ENCODE data around the gene B4GALNT1.
"Not testable (repeated sequence)": the region's sequence is repeated elsewhere in the genome, so short reads cannot be mapped to it uniquely, and the experiment has no call there.

B4GALNT1 gene

DNA sequence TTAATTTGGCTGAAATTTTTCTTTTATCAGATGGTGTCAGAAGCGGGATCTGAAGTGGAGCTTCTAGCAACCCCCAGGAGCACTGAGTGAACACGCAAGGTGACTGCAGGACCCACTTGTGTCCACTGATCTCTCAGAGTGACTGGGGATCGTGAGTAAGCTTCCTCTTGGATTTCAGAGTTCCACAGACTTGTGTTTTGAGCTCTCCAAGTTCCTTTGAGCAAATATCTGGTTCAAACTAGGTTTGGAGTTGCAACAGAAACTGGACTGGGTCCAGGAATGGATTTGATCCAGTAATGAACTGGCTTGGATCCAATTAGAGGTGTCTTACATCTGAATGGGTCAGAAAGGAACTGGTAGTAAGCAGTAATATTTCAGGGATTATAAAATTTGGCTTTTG lies 24.7 kb upstream of the B4GALNT1 start:
- no peaks in the 10 kb centered on the region for H3K27me3 ChIP-seq (ENCODE audit: control insufficient read depth in 1 of 2, insufficient read depth in 2 of 2, low read length in 2 of 2)
- no peak overlapping the region for H3K9ac ChIP-seq (ENCODE audit: low read length)
- no peaks in the 10 kb centered on the region for H3K9me3 ChIP-seq (ENCODE audit: low read length)
- H3K36me3 ChIP-seq (ENCODE audit: insufficient read depth, low read length): no peaks in the 10 kb centered on the region
- H3K4me3 ChIP-seq (ENCODE audit: low read depth in 1 of 2, low read length in 2 of 2): no peak overlapping the region
- no peak overlapping the region for H3K27ac ChIP-seq (ENCODE audit: low read depth, low read length)
- peaks cover 4% of the 10 kb centered on the region for H3K4me1 ChIP-seq (ENCODE audit: insufficient read depth, low read length)

DNA sequence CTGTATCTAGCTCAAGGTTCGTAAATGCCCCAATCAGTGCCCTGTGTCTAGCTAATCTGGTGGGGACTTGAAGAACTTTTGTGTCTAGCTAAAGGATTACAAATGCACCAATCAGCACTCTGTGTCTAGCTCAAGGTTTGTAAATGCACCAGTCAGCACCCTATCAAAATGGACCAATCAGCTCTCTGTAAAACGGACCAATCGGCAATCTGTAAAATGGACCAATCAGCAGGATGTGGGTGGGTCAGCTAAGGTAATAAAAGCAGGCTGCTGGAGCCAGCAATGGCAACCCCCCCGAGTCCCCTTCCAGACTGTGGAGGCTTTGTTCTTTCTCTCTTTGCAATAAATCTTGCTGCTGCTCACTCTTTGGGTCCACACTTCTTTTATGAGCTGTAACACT lies 23.4 kb upstream of the B4GALNT1 start:
- not testable (repeated sequence) for H3K27me3 ChIP-seq (ENCODE audit: control insufficient read depth in 1 of 2, insufficient read depth in 2 of 2, low read length in 2 of 2); H3K4me1 ChIP-seq (ENCODE audit: insufficient read depth, low read length); H3K9ac ChIP-seq (ENCODE audit: low read length); H3K9me3 ChIP-seq (ENCODE audit: low read length); H3K36me3 ChIP-seq (ENCODE audit: insufficient read depth, low read length); H3K27ac ChIP-seq (ENCODE audit: low read depth, low read length); H3K4me3 ChIP-seq (ENCODE audit: low read depth in 1 of 2, low read length in 2 of 2)

DNA sequence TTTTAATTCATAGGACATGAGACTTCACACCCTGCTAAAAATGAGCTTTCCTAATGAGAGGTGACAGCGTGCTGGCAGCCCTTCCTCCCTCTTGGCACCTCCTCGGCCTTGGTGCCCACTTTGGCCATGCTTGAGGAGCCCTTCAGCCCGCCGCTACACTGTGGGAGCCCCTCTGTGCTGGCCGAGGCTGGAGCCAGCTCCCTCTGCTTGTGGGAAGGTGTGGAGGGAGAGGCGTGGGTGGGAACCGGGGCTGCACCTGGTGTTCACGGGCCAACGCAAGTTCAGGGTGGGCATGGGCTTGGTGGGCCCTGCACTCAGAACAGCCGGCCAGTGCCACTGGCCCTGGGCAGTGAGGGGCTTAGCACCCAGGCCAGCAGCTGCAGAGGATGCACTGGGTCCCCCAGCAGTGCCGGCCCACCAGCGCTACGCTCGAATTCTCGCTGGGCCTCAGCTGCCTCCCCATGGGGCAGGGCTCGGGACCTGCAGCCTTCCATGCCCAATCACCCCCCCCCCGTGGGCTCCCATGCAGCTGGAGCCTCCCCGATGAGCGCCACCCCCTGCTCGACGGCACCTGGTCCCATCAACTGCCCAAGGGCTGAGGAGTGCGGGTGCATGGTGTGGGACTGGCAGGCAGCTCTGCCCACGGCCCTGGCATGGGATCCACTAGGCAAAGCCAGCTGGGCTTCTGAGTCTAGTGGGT lies 22.7 kb upstream of the B4GALNT1 start:
- Histone ChIP-seq H3K27me3 (ENCODE audit: control insufficient read depth in 1 of 2, insufficient read depth in 2 of 2, low read length in 2 of 2) (no peaks in the 10 kb centered on the region), H3K9me3 (ENCODE audit: low read length) (no peaks in the 10 kb centered on the region), H3K4me1 (ENCODE audit: insufficient read depth, low read length) (peaks cover 4% of the 10 kb centered on the region), H3K9ac (ENCODE audit: low read length) (no peak overlapping the region), H3K27ac (ENCODE audit: low read depth, low read length) (no peak overlapping the region), H3K36me3 (ENCODE audit: insufficient read depth, low read length) (no peaks in the 10 kb centered on the region), H3K4me3 (ENCODE audit: low read depth in 1 of 2, low read length in 2 of 2) (no peak overlapping the region)

DNA sequence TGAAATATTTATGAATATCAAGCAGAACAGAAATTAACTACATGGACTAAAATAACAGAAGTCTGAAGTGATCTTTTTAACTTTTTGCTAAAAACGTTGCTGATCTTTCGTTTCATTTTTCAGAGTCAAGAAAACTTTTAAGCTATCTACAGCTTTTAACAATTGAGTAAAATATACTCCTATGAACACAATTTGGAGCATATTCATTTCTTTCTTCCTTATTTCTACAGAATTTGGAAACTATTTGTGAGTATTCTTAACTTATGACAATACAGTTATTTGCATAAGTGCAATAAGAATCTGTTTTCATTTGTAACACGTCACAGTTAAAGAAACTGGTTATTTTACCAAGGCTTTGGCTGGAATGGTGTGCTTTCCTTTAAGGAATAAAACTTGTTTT lies 21.0 kb upstream of the B4GALNT1 start:
- Histone ChIP-seq H3K27ac (ENCODE audit: low read depth, low read length) (no peak overlapping the region), H3K4me3 (ENCODE audit: low read depth in 1 of 2, low read length in 2 of 2) (no peak overlapping the region), H3K9me3 (ENCODE audit: low read length) (no peaks in the 10 kb centered on the region), H3K36me3 (ENCODE audit: insufficient read depth, low read length) (no peaks in the 10 kb centered on the region), H3K4me1 (ENCODE audit: insufficient read depth, low read length) (peaks cover 4% of the 10 kb centered on the region), H3K9ac (ENCODE audit: low read length) (no peak overlapping the region), H3K27me3 (ENCODE audit: control insufficient read depth in 1 of 2, insufficient read depth in 2 of 2, low read length in 2 of 2) (no peaks in the 10 kb centered on the region)

DNA sequence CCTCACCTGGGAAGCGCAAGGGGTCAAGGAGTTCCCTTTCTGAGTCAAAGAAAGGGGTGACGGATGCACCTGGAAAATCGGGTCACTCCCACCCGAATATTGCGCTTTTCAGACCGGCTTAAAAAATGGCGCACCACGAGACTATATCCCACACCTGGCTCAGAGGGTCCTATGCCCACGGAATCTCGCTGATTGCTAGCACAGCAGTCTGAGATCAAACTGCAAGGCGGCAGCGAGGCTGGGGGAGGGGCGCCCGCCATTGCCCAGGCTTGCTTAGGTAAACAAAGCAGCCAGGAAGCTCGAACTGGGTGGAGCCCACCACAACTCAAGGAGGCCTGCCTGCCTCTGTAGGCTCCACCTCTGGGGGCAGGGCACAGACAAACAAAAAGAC lies 13.7 kb upstream of the B4GALNT1 start:
- H3K9me3 ChIP-seq (ENCODE audit: low read length); H3K27me3 ChIP-seq (ENCODE audit: control insufficient read depth in 1 of 2, insufficient read depth in 2 of 2, low read length in 2 of 2); H3K4me1 ChIP-seq (ENCODE audit: insufficient read depth, low read length); H3K36me3 ChIP-seq (ENCODE audit: insufficient read depth, low read length); H3K4me3 ChIP-seq (ENCODE audit: low read depth in 1 of 2, low read length in 2 of 2); H3K9ac ChIP-seq (ENCODE audit: low read length); H3K27ac ChIP-seq (ENCODE audit: low read depth, low read length): not testable (repeated sequence)

DNA sequence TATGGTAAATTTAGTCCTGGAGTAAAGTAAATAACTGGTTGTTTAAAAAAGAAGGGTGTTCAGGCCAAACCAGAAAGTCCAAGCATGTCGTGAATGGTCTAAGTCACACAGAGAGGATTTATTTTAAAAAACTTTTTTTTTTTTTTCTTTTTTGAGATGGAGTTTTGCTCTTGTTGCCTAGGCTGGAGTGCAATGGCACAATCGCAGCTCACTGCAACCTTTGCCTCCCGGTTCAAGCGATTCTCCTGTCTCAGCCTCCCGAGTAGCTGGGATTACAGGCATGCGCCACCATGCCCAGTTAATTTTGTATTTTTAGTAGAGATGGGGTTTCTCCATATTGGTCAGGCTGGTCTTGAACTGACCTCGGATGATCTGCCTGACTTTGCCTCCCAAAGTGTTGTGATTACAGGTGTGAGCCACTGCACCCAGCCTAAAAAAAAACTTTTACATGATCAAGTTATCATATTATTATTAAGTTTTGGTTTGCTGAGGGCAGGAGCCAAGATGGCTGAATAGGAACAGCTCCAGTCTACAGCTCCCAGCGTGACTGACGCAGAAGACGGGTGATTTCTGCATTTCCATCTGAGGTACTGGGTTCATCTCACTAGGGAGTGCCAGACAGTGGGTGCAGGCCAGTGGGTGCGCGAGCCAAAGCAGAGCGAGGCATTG lies 13.1 kb upstream of the B4GALNT1 start:
- not testable (repeated sequence) for H3K9me3 ChIP-seq (ENCODE audit: low read length); H3K27me3 ChIP-seq (ENCODE audit: control insufficient read depth in 1 of 2, insufficient read depth in 2 of 2, low read length in 2 of 2); H3K27ac ChIP-seq (ENCODE audit: low read depth, low read length); H3K36me3 ChIP-seq (ENCODE audit: insufficient read depth, low read length); H3K9ac ChIP-seq (ENCODE audit: low read length); H3K4me1 ChIP-seq (ENCODE audit: insufficient read depth, low read length); H3K4me3 ChIP-seq (ENCODE audit: low read depth in 1 of 2, low read length in 2 of 2)

DNA sequence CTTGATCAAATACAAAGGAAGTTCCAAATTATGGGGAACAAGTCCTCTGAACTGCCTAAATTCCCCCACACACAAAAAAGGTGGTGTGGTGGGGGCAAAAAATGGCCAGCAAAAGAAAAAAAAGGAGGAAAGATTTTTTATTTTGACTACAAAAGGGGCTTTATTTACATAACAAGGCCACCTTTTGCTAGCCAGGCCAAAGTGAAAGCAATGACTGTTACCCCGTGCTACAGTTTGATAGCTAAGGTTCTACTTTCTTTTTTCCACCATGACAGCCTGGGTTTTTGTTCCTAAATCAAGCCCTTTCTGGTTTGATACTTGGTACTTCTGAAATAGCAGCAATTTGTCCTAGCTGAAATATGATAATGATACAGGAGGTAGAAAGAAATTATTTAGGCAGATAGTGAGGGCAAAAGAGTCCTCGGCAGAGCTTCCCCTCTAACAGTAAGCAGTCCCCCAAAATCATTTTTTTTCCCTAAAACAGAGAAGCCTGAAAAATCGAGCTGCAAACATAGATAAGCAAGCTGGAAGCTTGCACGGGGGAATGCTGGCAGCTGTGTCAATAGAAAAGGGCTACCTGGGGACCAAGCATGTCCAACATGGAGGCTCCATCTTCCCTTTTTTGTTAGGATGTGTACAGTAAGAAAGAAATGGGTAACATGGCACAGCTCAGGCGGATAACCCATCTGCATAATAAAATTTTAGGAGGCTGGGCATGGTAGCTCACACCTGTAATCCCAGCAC lies 8.9 kb upstream of the B4GALNT1 start:
- H3K27me3 ChIP-seq (ENCODE audit: control insufficient read depth in 1 of 2, insufficient read depth in 2 of 2, low read length in 2 of 2): no peaks in the 10 kb centered on the region
- no peaks in the 10 kb centered on the region for H3K36me3 ChIP-seq (ENCODE audit: insufficient read depth, low read length)
- no peaks in the 10 kb centered on the region for H3K9me3 ChIP-seq (ENCODE audit: low read length)
- no peak overlapping the region for H3K4me3 ChIP-seq (ENCODE audit: low read depth in 1 of 2, low read length in 2 of 2)
- no peaks in the 10 kb centered on the region for H3K4me1 ChIP-seq (ENCODE audit: insufficient read depth, low read length)
- H3K27ac ChIP-seq (ENCODE audit: low read depth, low read length): no peak overlapping the region
- H3K9ac ChIP-seq (ENCODE audit: low read length): no peak overlapping the region

DNA sequence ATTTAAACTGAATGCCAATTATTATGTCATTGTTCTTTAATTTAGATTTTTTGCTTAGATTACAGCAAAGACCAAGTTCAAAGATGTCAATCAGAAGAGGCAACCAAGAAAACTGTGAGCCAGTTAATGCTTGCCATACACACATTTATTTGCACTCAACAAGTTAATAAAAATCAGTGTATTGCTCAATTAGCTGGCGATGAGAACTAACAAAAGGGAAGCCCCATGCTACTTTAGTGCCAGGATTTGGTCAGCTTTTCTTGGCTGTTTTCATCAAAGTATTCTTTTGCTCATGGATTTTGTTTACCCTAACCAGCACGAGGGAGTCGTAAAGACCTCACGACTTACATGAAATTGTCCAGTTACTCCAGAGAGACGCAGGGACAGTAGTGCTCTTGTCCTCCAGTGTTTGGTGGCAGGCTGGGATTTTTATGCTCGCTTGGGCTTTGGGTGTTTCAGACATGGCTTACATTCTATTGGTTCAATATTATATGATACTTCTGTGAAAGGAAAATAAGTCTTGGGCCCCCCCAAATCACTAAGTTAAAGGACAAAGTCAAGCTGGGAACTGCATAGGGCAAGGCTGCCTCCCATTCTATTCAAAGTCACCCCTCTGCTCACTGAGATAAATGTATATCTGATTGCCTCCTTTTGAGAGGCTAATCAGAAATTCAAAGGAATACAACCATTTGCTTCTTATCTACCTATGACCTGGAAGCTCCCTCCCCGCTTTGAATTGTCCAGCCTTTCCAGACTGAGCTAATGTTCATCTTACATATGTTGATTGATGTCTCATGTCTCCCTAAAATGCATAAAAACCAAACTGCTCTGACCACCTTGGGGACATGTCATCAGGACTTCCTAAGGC lies 7.4 kb upstream of the B4GALNT1 start:
- Histone ChIP-seq H3K9ac (ENCODE audit: low read length) (no peak overlapping the region), H3K36me3 (ENCODE audit: insufficient read depth, low read length) (no peaks in the 10 kb centered on the region), H3K9me3 (ENCODE audit: low read length) (no peaks in the 10 kb centered on the region), H3K27me3 (ENCODE audit: control insufficient read depth in 1 of 2, insufficient read depth in 2 of 2, low read length in 2 of 2) (no peaks in the 10 kb centered on the region), H3K27ac (ENCODE audit: low read depth, low read length) (no peak overlapping the region), H3K4me3 (ENCODE audit: low read depth in 1 of 2, low read length in 2 of 2) (no peak overlapping the region), H3K4me1 (ENCODE audit: insufficient read depth, low read length) (no peaks in the 10 kb centered on the region)

DNA sequence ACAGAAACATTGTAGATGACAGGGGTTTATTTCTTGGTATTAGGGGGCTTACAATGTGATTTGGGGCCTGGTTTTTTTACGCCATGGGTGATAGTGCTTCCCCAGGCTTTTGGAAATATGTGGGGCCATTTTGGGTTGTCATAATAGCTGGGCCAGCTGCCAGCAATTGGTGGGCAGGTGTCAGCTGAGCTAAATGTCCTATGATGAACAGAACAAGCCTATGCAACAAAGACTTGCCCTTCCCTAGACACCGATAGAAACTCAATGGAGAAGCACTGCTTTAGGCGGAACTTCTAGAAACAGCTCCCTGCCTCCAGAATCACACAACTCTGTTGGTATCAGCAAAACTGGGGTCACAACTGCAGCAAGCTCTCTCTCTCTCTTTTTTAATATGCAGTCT lies 5.1 kb upstream of the B4GALNT1 start:
- no peak overlapping the region for H3K27ac ChIP-seq (ENCODE audit: low read depth, low read length)
- no peaks in the 10 kb centered on the region for H3K36me3 ChIP-seq (ENCODE audit: insufficient read depth, low read length)
- H3K9me3 ChIP-seq (ENCODE audit: low read length): no peaks in the 10 kb centered on the region
- no peak overlapping the region for H3K9ac ChIP-seq (ENCODE audit: low read length)
- peaks cover 0 to 5% of the 10 kb centered on the region in 2 donors for H3K27me3 ChIP-seq (ENCODE audit: control insufficient read depth in 1 of 2, insufficient read depth in 2 of 2, low read length in 2 of 2)
- H3K4me3 ChIP-seq (ENCODE audit: low read depth in 1 of 2, low read length in 2 of 2): no peak overlapping the region
- H3K4me1 ChIP-seq (ENCODE audit: insufficient read depth, low read length): no peaks in the 10 kb centered on the region

DNA sequence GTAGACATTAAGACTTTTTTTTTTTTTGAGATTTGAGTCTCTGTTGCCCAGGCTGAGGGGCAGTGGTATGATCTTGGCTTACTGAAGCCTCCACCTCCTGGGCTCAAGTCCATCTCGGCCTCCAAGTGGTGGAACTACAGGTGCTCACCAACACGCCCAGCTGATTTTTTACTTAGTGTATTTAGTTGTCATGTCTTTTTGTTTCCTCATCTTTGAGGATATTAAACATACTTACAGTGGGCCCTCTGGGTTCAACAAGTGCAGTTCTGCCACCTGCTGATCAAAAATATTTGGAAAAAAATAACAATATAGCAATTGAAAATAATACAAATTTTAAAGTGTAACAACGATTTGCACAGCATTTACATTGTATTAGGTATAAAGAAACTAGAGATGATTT lies 4.4 kb upstream of the B4GALNT1 start:
- H3K36me3 ChIP-seq (ENCODE audit: insufficient read depth, low read length): no peaks in the 10 kb centered on the region
- no peaks in the 10 kb centered on the region for H3K4me1 ChIP-seq (ENCODE audit: insufficient read depth, low read length)
- H3K9ac ChIP-seq (ENCODE audit: low read length): no peak overlapping the region
- no peaks in the 10 kb centered on the region for H3K9me3 ChIP-seq (ENCODE audit: low read length)
- peaks cover 5 to 6% of the 10 kb centered on the region in 2 donors for H3K27me3 ChIP-seq (ENCODE audit: control insufficient read depth in 1 of 2, insufficient read depth in 2 of 2, low read length in 2 of 2)
- no peak overlapping the region for H3K27ac ChIP-seq (ENCODE audit: low read depth, low read length)
- no peak overlapping the region for H3K4me3 ChIP-seq (ENCODE audit: low read depth in 1 of 2, low read length in 2 of 2)

DNA sequence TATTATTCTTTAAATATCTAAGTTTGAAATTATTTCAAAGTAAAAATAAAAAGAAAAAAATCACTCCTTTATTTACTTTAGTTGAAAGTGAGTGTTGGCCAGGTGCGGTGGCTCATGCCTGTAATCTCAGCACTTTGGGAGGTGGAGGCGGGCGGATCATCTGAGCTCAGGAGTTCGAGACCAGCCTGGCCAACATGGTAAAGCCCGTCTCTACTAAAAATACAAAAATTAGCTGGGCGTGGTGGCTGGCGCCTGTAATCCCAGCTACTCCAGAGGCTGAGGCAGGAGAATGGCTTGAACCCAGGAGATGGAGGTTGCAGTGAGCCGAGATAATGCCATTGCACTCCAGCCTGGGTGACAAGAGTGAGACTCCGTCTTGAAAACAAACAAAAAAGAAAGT lies 3.7 kb upstream of the B4GALNT1 start:
- not testable (repeated sequence) for H3K27ac ChIP-seq (ENCODE audit: low read depth, low read length); H3K4me3 ChIP-seq (ENCODE audit: low read depth in 1 of 2, low read length in 2 of 2); H3K9ac ChIP-seq (ENCODE audit: low read length); H3K36me3 ChIP-seq (ENCODE audit: insufficient read depth, low read length); H3K4me1 ChIP-seq (ENCODE audit: insufficient read depth, low read length); H3K9me3 ChIP-seq (ENCODE audit: low read length)
- peaks cover 5 to 13% of the 10 kb centered on the region in 2 donors for H3K27me3 ChIP-seq (ENCODE audit: control insufficient read depth in 1 of 2, insufficient read depth in 2 of 2, low read length in 2 of 2)

Data from muscle layer of colon (tissue), 2 donors.